Measurements from ENCODE around the gene MRNIP.

MRNIP gene

GRCh38 chr5:179879690-179880010 lies 21.0 kb upstream of the MRNIP start:
- Histone ChIP-seq H3K4me3 (replicated peaks; ENCODE audit: low read depth, low read length) (no peak overlapping the region), H3K27me3 (replicated peaks; ENCODE audit: control insufficient read depth, insufficient read depth, low read length) (no peaks in the 10 kb centered on the region), H3K36me3 (ENCODE audit: control insufficient read depth, insufficient read depth, low read length) (peaks cover 24% of the 10 kb centered on the region)
- no peak for DNase-seq (ENCODE audit: extremely low read depth, insufficient read length)
- no peak for TF ChIP-seq CTCF (IDR thresholded peaks at IDR 0.05; ENCODE audit: insufficient read depth, low read length, poor library complexity, severe bottlenecking)

- peaks cover 24% of the 10 kb centered on the region for H3K36me3 ChIP-seq (ENCODE audit: control insufficient read depth, insufficient read depth, low read length)
- no peak overlapping the region for H3K4me3 ChIP-seq (replicated peaks; ENCODE audit: low read depth, low read length)
- no peak for DNase-seq (ENCODE audit: extremely low read depth, insufficient read length)
- TF ChIP-seq CTCF (IDR thresholded peaks at IDR 0.05; ENCODE audit: insufficient read depth, low read length, poor library complexity, severe bottlenecking), result no peak
- no peaks in the 10 kb centered on the region for H3K27me3 ChIP-seq (replicated peaks; ENCODE audit: control insufficient read depth, insufficient read depth, low read length)
Observed at GRCh38 chr5:179879003-179879689, 20.5 kb upstream of the MRNIP start.

- Histone ChIP-seq H3K4me3 (replicated peaks; ENCODE audit: low read depth, low read length) (no peak overlapping the region), H3K27me3 (replicated peaks; ENCODE audit: control insufficient read depth, insufficient read depth, low read length) (no peaks in the 10 kb centered on the region), H3K36me3 (ENCODE audit: control insufficient read depth, insufficient read depth, low read length) (peaks cover 24% of the 10 kb centered on the region)
- no peak for TF ChIP-seq CTCF (IDR thresholded peaks at IDR 0.05; ENCODE audit: insufficient read depth, low read length, poor library complexity, severe bottlenecking)
- no peak for DNase-seq (ENCODE audit: extremely low read depth, insufficient read length)
Observed at GRCh38 chr5:179878222-179879002, 19.8 kb upstream of the MRNIP start.

GRCh38 chr5:179876610-179876952 lies 18.0 kb upstream of the MRNIP start:
- TF ChIP-seq CTCF (IDR thresholded peaks at IDR 0.05; ENCODE audit: insufficient read depth, low read length, poor library complexity, severe bottlenecking), result no peak
- Histone ChIP-seq H3K36me3 (ENCODE audit: control insufficient read depth, insufficient read depth, low read length) (peaks cover 36% of the 10 kb centered on the region), H3K27me3 (replicated peaks; ENCODE audit: control insufficient read depth, insufficient read depth, low read length) (no peaks in the 10 kb centered on the region), H3K4me3 (replicated peaks; ENCODE audit: low read depth, low read length) (no peak overlapping the region)
- DNase-seq (ENCODE audit: extremely low read depth, insufficient read length), result no peak

GRCh38 chr5:179875741-179876609 lies 17.4 kb upstream of the MRNIP start:
- Histone ChIP-seq H3K36me3 (ENCODE audit: control insufficient read depth, insufficient read depth, low read length) (peaks cover 38% of the 10 kb centered on the region), H3K4me3 (replicated peaks; ENCODE audit: low read depth, low read length) (no peak overlapping the region), H3K27me3 (replicated peaks; ENCODE audit: control insufficient read depth, insufficient read depth, low read length) (no peaks in the 10 kb centered on the region)
- no peak for DNase-seq (ENCODE audit: extremely low read depth, insufficient read length)
- no peak for TF ChIP-seq CTCF (IDR thresholded peaks at IDR 0.05; ENCODE audit: insufficient read depth, low read length, poor library complexity, severe bottlenecking)
